NCI-H774 (cell line): ENCODE results near the gene DCAF17.
"Not testable (repeated sequence)": the region's sequence is repeated elsewhere in the genome, so short reads cannot be mapped to it uniquely, and the experiment has no call there.

Experiments
- DNase-seq: peaks from one replicate; lab custom pipeline; 2025; lab: John Stamatoyannopoulos, UW

DCAF17 gene

GRCh38 chr2:171514908-171515582 lies 81.0 kb downstream of the DCAF17 start:
- no peak for DNase-seq

GRCh38 chr2:171515672-171516298 lies 81.8 kb downstream of the DCAF17 start:
- DNase-seq = no peak

- DNase-seq = no peak
These were observed 82.8 kb downstream of the DCAF17 start for GRCh38 chr2:171516793-171517192.

- DNase-seq = no peak
These were observed 86.4 kb downstream of the DCAF17 start for GRCh38 chr2:171520471-171520870.

GRCh38 chr2:171521361-171522051 lies 87.5 kb downstream of the DCAF17 start:
- no peak for DNase-seq

GRCh38 chr2:171522052-171522787 lies 88.2 kb downstream of the DCAF17 start, which contains the start of gene CYBRD1:
CYBRD1 (plus strand) TSS chr2:171522474; CDS start chr2:171522546, 72 bp downstream.
- DNase-seq = no peak

- DNase-seq = no peak
These were observed 88.7 kb downstream of the DCAF17 start for GRCh38 chr2:171522788-171523087.

GRCh38 chr2:171523088-171524017 lies 89.3 kb downstream of the DCAF17 start:
- no peak for DNase-seq

- no peak for DNase-seq
These were observed 90.0 kb downstream of the DCAF17 start for GRCh38 chr2:171524018-171524401.

- no peak for DNase-seq
These were observed 95.9 kb downstream of the DCAF17 start for GRCh38 chr2:171529914-171530313.

GRCh38 chr2:171530378-171530777 lies 96.4 kb downstream of the DCAF17 start:
- no peak for DNase-seq

- not testable (repeated sequence) for DNase-seq
These were observed 96.8 kb downstream of the DCAF17 start for GRCh38 chr2:171530859-171531258.

GRCh38 chr2:171531291-171531690 lies 97.3 kb downstream of the DCAF17 start:
- no peak for DNase-seq

GRCh38 chr2:171531836-171532450 lies 97.9 kb downstream of the DCAF17 start:
- DNase-seq = no peak

GRCh38 chr2:171533331-171533730 lies 99.3 kb downstream of the DCAF17 start:
- no peak for DNase-seq
